ENCODE data around the gene NDUFB3. TPM values are rescaled to one million over a fixed set of nuclear protein-coding genes. Genes with fewer than 3 reads are reported as not detected.

NDUFB3 gene
- total RNA-seq, 6 experiments from 2014 or later, result 44.5 to 63.9 (median 48.7) TPM

- no peak overlapping the region for H3K4me3 ChIP-seq
- no peak for DNase-seq
- 38% methylated on average over 1 of the region's 1 CpG for whole genome bisulfite sequencing (ENCODE audit: insufficient coverage, low coverage, low lambda C conversion rate, missing lambda C conversion rate)
- no peaks in the 10 kb centered on the region for H3K9me3 ChIP-seq
- no peaks in the 10 kb centered on the region for H3K27me3 ChIP-seq
- peaks cover 0 to 32% (median 13%) of the 10 kb centered on the region in 4 donors for H3K4me1 ChIP-seq
- no peak for TF ChIP-seq POLR2A (IDR thresholded peaks at IDR 0.05)
- TF ChIP-seq, protein P1, sequence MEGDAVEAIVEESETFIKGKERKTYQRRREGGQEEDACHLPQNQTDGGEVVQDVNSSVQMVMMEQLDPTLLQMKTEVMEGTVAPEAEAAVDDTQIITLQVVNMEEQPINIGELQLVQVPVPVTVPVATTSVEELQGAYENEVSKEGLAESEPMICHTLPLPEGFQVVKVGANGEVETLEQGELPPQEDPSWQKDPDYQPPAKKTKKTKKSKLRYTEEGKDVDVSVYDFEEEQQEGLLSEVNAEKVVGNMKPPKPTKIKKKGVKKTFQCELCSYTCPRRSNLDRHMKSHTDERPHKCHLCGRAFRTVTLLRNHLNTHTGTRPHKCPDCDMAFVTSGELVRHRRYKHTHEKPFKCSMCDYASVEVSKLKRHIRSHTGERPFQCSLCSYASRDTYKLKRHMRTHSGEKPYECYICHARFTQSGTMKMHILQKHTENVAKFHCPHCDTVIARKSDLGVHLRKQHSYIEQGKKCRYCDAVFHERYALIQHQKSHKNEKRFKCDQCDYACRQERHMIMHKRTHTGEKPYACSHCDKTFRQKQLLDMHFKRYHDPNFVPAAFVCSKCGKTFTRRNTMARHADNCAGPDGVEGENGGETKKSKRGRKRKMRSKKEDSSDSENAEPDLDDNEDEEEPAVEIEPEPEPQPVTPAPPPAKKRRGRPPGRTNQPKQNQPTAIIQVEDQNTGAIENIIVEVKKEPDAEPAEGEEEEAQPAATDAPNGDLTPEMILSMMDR (IDR thresholded peaks at IDR 0.05), result no peak
- intact Hi-C loops (cut with DNase I), result no loop called here
- ATAC-seq, result peak in 1 of 4 donors; percentile 4
- peaks cover 0 to 48% (median 29%) of the 10 kb centered on the region in 4 donors for H3K36me3 ChIP-seq
- H3K27ac ChIP-seq, result peak overlapping the region in 2 of 3 donors; percentile 3 to 87
These were observed 60.7 kb downstream of the NDUFB3 start for GRCh38 chr2:201132518-201132917.

Small RNA genes lying within 50 kb of the gene (small RNA-seq; reads per million reads assigned to genes)
- 0 reads per million in 2 experiments for gene RNU6-1206P

Other genes with a start within 250 kb of the NDUFB3 start
- 10 to 100 TPM; 29.9 to 81.5 (median 36.7) TPM for gene CLK1, start 207.3 kb upstream of the NDUFB3 start, total RNA-seq
- gene PPIL3, start 182.9 kb upstream of the NDUFB3 start, total RNA-seq, result 10 to 100 TPM; 10.4 to 21.3 (median 16.2) TPM
- gene NIF3L1, start 182.6 kb upstream of the NDUFB3 start, total RNA-seq, result 10 to 100 TPM in 4 of 6 experiments, 1 to 10 TPM in 2; 9.5 to 23.7 (median 11.3) TPM
- 10 to 100 TPM in 3 of 6 experiments, 1 to 10 TPM in 3; 5.3 to 13.6 (median 8.4) TPM for gene ORC2, start 108.3 kb upstream of the NDUFB3 start, total RNA-seq
- 10 to 100 TPM in 3 of 6 experiments, 1 to 10 TPM in 3; 5.5 to 14.0 (median 10.3) TPM for gene HYCC2, start 330 bp upstream of the NDUFB3 start, total RNA-seq
- gene CFLAR, start 44.2 kb downstream of the NDUFB3 start, total RNA-seq, result 10 to 100 TPM; 50.2 to 85.4 (median 66.3) TPM
- gene CASP10, start 111.1 kb downstream of the NDUFB3 start, total RNA-seq, result 1 to 10 TPM; 4.2 to 9.4 (median 8.4) TPM
- 10 to 100 TPM in 5 of 6 experiments, 1 to 10 TPM in 1; 8.8 to 14.8 (median 11.5) TPM for gene CASP8, start 188.5 kb downstream of the NDUFB3 start, total RNA-seq